NCI-H460 (cell line): ENCODE results near the gene CCNDBP1. TPM values are rescaled to one million over a fixed set of nuclear protein-coding genes. Genes with fewer than 3 reads are reported as not detected.
"Not testable (repeated sequence)": the region's sequence is repeated elsewhere in the genome, so short reads cannot be mapped to it uniquely, and the experiment has no call there.

Experiments used
- DNase-seq: peaks from one replicate; pipeline ENCODE4 v3.0.0-alpha.2; 2016; ENCODE audit warnings: low read depth; ENCODE audit errors: extremely low read depth
- polyA plus RNA-seq: library from polyadenylated mRNA; depleted of rRNA; stranded (reverse); fragments of >200 nt; gene quantifications from 2 replicates; pipeline ENCODE4 v1.2.3, GENCODE V29; 2014; cell fraction: nucleus; rRNA removed
- total RNA-seq: library from RNA; depleted of rRNA; stranded (reverse); fragments of >200 nt; shearing (Covaris generic); gene quantifications from 2 replicates; pipeline ENCODE4 v1.2.3, GENCODE V29; 2014; rRNA removed

The CCNDBP1 gene, protein sequence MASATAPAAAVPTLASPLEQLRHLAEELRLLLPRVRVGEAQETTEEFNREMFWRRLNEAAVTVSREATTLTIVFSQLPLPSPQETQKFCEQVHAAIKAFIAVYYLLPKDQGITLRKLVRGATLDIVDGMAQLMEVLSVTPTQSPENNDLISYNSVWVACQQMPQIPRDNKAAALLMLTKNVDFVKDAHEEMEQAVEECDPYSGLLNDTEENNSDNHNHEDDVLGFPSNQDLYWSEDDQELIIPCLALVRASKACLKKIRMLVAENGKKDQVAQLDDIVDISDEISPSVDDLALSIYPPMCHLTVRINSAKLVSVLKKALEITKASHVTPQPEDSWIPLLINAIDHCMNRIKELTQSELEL
- 50.6 and 53.4 TPM in 2 replicates for total RNA-seq
- 22.5 and 39.8 TPM in 2 replicates for polyA plus RNA-seq

DNA sequence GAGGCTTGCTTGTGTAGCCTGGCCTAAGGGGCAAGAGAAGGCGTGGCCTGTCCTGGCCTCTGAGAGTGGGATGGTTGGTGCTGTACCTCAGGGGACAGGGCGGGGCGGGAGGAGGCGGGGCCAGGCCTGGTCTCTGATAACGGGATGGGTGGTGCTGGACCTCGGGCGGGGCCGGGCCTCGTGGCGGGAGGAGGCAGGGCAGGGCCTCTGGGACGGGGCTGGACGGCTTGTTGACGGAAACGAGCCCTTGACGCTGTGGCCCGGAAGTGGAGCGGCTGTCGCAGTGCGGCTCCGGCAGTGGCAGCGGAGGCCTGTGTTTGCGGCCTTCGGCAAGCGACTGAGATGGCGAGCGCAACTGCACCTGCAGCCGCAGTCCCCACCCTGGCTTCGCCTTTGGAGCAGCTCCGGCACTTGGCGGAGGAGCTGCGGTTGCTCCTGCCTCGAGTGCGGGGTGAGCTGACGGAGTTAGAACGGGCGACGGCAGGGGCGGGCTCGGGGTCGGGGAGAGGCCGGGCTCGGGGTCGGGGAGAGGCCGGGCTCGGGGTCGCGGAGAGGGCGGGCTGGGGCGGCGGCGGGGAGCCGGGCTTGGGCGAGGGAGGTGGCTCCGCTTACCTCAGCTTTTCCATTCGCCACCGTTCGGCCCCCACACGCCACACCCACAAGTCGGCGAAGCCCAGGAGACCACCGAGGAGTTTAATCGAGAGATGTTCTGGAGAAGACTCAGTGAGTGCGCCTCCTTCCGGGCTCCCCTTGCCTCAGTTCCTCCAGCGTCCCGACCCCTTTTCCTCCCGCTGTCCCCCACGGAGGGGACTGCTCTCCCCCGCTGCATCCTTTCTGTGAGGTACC lies at the start of gene CCNDBP1:
CCNDBP1 (plus strand) TSS at position 247 of the 846 bp plus-strand sequence; CDS start at position 343, 96 bp downstream.
- peak; percentile 90 for DNase-seq

- no peak for DNase-seq
Observed at GRCh38 chr15:43143203-43143941, 41.8 kb upstream of the CCNDBP1 start.

GRCh38 chr15:43144512-43144911 lies 40.7 kb upstream of the CCNDBP1 start:
- no peak for DNase-seq

- no peak for DNase-seq
Observed at GRCh38 chr15:43146184-43146583, 39.0 kb upstream of the CCNDBP1 start.

GRCh38 chr15:43150191-43150929 lies 34.8 kb upstream of the CCNDBP1 start:
- DNase-seq, result no peak

DNA sequence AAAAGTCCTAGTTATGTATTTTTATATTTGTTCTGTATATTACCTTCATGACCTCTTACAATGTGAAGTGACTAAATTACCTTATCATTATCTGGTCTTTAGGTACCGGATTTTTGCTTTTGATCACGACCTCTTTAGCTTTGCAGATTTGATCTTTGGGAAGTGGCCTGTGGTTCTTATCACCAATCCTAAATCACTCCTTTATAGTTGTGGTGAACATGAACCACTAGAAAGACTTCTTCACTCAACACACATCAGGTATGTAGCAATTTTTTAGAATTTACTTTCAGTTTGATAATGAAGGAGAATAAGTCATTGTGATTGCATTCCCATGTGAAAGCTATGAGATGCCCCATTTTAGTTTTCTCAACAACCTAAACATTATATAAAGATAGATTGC lies 33.5 kb upstream of the CCNDBP1 start:
- DNase-seq, result no peak

DNA sequence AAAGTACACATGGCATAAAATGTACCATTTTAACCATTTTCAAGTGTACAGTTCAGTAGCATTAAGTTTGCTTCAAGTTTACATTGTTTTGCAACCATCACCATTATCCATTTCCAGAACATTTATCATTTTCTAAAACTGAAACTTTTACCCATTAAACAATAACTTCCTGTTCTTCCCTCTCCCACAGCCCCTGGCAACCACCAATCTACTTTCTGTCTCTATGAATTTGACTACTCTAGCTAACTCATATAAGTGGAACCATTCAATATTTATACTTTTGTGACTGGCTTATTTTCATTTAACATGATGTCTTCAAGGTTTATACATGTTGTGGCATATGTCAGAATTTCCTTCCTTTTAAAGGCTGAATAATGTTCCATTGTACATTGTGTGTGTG lies 31.9 kb upstream of the CCNDBP1 start:
- DNase-seq, result no peak

GRCh38 chr15:43165801-43166325 lies 19.3 kb upstream of the CCNDBP1 start:
- no peak for DNase-seq

DNA sequence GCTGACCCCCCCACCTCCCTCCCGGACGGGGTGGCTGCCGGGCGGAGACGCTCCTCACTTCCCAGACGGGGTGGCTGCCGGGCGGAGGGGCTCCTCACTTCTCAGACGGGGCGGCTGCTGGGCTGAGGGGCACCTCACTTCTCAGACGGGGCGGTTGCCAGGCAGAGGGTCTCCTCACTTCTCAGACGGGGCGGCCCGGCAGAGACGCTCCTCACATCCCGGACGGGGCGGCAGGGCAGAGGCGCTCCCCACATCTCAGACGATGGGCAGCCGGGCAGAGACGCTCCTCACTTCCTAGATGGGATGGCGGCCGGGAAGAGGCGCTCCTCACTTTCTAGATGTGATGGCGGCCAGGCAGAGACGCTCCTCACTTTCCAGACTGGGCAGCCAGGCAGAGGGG lies 17.9 kb upstream of the CCNDBP1 start:
- DNase-seq, result not testable (repeated sequence)

GRCh38 chr15:43168192-43169107 lies 16.8 kb upstream of the CCNDBP1 start:
- DNase-seq, result no peak

DNA sequence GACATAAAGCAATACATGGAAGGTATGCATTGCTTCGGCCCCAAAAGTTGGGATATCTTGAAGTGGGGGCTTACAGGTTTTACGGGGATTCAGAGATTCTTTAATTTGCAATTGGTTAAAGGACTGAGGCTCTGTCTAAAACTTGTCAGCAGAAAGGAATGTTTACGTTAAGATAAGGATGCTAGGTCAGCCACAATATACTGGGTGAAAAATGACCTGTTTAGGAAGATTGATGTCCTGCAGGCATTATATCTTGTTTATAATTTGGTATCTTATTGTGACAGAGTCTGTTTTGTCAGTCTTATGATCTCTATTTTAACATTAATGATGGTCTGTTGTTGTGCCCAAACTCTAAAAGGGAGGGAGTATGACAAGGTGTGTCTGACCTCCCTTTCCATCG lies 15.3 kb upstream of the CCNDBP1 start:
- no peak for DNase-seq

GRCh38 chr15:43175656-43176309 lies 9.4 kb upstream of the CCNDBP1 start:
- DNase-seq, result not testable (repeated sequence)

GRCh38 chr15:43177147-43177546 lies 8.1 kb upstream of the CCNDBP1 start:
- not testable (repeated sequence) for DNase-seq

- DNase-seq, result no peak
Observed at GRCh38 chr15:43183270-43183669, 1.9 kb upstream of the CCNDBP1 start.

- DNase-seq, result no peak
Observed at GRCh38 chr15:43184407-43185124, 637 bp upstream of the CCNDBP1 start.

DNA sequence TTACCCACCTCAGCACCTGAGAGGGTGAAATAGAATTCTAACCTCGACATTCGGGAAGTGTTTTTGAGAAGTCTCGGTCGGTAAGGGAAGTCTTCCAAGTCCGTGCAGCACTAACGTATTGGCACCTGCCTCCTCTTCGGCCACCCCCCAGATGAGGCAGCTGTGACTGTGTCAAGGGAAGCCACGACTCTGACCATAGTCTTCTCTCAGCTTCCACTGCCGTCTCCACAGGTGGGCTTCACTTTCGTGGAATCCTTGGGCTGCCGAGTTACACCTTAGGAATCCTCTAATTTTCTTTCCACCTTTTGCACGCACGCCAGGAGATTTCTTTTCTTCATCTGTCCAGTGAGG lies 775 bp downstream of the CCNDBP1 start:
- no peak for DNase-seq

DNA sequence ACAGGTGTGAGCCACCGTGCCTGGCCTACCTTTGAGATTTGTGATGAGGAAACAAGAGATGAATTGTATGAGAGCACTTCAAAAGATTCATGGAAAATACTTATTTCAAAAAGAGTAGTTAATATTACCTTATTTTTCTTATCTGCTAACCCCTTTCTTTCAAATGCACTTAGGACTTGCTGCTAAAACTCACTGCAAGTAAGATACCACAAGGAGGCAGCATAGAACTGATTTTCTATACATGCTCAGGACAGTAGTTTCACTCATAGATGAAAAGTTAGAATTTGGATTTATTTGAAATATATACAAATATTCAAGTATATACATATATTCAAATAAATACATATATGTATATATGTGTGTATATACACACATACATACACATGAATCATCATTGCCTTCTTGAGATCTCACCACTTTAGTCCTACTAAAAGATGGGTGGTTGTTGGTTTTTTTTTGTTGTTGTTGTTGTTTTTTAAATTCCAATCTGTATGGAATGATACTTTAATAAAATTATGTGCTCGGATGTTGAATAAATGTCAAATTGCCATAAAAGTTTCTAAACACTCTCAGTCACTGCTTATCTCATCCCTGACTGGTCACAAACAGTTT lies 2.4 kb downstream of the CCNDBP1 start:
- DNase-seq, result peak; percentile 30
